GM19467 (cell line): Measurements from ENCODE around the gene MLLT10.

Experiments
- ATAC-seq: cut with Tn5 transposase; IDR thresholded peaks from one replicate; pipeline ENCODE4 v1.9.1; 2021; ENCODE audit warnings: mild to moderate bottlenecking, moderate library complexity; ENCODE audit not compliant: unreplicated experiment

Gene MLLT10

GRCh38 chr10:21516242-21517131 is 17.5 kb upstream of the MLLT10 start:
- ATAC-seq, result peak; percentile 50

GRCh38 chr10:21517134-21518031 is 16.6 kb upstream of the MLLT10 start:
- peak; percentile 49 for ATAC-seq

GRCh38 chr10:21518149-21518640 is 15.8 kb upstream of the MLLT10 start:
- no peak for ATAC-seq

GRCh38 chr10:21518641-21519396 is 15.2 kb upstream of the MLLT10 start:
- ATAC-seq, result no peak

GRCh38 chr10:21519397-21519933 is 14.6 kb upstream of the MLLT10 start:
- ATAC-seq, result no peak

- ATAC-seq, result no peak
These were observed 14.0 kb upstream of the MLLT10 start for GRCh38 chr10:21519941-21520436.

- ATAC-seq, result no peak
These were observed 13.5 kb upstream of the MLLT10 start for GRCh38 chr10:21520509-21520908.

- ATAC-seq, result no peak
These were observed 13.1 kb upstream of the MLLT10 start for GRCh38 chr10:21520949-21521348.

GRCh38 chr10:21521751-21522533 is 12.1 kb upstream of the MLLT10 start:
- no peak for ATAC-seq

GRCh38 chr10:21522631-21523406 is 11.2 kb upstream of the MLLT10 start:
- no peak for ATAC-seq

- no peak for ATAC-seq
These were observed 10.4 kb upstream of the MLLT10 start for GRCh38 chr10:21523557-21524008.

GRCh38 chr10:21524131-21524525 is 9.9 kb upstream of the MLLT10 start:
- ATAC-seq, result no peak

GRCh38 chr10:21524526-21525366 is 9.3 kb upstream of the MLLT10 start:
- ATAC-seq, result no peak

- ATAC-seq, result peak; percentile 49
These were observed 8.5 kb upstream of the MLLT10 start, which contains the start of gene SKIDA1 for GRCh38 chr10:21525367-21526187. Gene SKIDA1 (minus strand): TSS chr10:21525682. CDS start chr10:21517822, 7,860 bp downstream.

GRCh38 chr10:21526188-21526859 is 7.7 kb upstream of the MLLT10 start:
- ATAC-seq, result peak; percentile 26

GRCh38 chr10:21526860-21527597 is 7.0 kb upstream of the MLLT10 start:
- ATAC-seq, result no peak
